ENCODE measurements around the gene SPC24.

GRCh38 chr19:11096210-11096841, 59.3 kb downstream of the SPC24 start:
- TF ChIP-seq CTCF (IDR thresholded peaks at IDR 0.05) (no peak), POLR2A (IDR thresholded peaks at IDR 0.05) (no peak)
